ENCODE measurements around the gene ASB18.

ASB18 gene

DNA sequence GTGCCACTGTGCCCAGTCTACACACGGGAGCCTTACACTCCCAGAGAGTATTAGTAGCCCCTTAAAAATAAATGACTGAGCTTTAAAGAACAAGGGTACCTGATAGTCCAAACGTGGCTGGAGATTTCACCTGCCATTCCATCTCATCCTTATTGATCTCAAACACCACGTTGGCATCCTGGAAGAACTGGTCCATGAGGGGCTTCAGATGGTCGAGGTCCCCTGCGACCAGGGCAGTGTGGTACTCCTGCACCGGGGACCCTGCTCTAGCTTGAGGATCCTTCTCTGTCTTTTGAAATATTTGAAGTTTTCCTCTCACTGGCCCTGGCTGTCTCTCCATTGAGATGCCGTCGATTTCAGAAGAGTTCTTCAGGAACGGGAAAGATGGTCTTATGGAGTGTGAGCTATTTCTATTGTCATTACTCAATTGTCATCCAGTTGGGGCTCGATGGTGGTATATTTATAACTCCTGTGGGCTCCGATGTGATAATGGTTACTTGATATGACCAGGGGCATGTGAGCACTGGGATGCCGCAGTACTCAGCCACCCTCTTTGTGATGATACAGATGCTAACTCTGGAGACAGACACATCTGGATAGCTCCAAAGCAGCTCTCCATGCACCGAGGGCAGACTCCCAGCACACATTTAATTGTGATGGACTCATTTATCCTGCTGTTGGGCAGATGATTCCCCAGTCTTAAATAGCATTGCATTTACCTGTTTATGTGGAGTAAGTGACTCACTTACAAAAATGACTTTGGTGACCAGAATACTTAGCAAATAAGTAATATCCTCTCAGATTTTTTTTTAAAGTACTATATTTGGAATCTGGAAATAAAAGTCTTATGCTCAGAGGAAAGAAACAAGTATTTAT is 22.8 kb downstream of the ASB18 start:
- no peak for DNase-seq (ENCODE audit: low read depth, low spot score)

DNA sequence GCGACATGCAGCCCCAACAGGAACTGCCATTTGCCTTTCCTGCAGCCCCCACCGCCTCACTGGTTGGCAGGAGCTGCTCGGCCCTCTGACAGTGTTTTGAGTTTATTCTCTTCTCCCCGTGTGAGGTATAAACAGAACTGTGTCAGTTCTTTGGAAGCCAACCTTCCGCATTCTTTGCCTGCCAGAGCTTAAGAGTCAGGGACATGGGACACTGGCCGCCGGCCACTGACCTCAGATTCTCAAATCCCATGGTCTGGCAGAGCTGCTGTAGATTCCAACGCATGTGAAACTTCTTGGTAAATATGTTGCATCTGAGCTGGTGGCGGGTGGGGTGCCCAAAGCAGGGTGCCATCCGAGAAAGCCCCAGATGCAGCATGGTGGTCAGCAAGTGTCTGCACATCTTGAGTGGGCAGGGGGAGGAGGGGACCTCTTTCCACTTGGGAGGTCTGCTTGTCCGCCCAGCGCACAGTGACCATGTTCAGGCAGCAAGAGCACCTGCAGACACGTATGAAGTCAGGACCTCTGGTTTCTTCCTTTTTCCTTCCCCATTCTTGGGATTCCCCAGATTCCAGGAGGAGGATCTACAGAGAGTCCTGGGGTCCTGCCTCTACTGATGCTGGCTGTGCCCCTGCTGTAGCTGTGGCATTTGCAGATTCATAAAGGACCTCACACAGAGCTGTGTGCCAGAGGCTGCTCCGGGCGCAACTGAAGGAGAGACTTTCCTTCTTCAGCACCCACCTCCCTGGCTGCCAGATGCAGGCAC is 23.8 kb downstream of the ASB18 start:
- DNase-seq (ENCODE audit: low read depth, low spot score): no peak

DNA sequence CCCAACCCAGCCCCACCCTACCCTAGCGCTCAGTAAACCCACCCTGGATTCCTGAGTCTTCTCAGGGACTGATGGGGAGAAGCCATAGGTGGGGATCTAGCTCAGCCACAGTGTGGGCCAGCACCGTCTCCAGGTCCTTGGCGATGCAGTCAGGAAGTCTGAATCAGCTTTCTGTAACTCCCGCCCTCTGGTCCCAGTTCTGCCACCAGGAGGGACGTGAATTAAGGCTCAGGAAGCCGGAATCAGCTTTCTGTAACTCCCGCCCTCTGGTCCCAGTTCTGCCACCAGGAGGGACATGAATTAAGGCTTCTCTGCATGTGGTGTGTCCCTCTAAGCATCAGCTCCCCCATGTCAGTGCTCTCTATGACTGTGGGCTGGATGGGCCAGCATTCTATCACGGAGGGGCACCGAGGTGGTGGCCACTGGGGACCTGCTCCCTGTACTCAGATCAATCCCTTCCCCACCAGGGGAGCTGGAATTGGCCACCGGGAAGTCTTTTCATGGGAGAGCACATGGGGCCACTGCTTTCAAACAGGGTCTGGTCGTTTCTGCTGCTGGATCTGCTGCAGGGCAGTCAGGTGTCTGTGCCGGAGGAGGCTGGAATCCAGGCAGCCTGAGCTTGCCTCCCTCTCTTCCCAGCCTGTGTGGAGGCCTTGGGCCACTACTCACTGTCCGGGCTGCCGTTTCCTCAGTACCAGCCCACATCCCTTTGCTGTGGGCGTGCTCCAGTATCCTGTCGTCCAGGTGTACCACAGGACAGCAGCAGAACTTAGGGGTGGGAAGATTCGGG is 24.7 kb downstream of the ASB18 start:
- no peak for DNase-seq (ENCODE audit: low read depth, low spot score)

DNA sequence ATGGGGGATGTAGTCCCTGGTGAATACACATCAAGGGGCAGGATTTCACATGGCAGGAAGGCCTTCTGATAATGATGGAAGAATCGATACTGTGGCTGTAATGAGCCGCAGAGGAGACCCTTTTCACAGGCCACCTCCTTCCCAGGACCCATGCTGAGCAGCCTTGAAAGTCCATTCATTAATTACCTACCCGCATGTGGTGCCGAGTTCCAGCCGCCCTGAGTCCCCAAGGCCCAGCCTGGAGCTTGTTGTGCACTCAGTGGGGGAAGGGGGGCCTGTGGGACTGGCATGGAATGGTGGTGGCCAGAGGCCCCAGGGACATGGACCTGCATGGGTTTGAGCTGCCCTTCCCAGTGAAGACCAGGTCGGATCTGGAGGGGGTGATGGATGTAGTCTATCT is 25.5 kb downstream of the ASB18 start:
- DNase-seq (ENCODE audit: low read depth, low spot score): no peak

DNA sequence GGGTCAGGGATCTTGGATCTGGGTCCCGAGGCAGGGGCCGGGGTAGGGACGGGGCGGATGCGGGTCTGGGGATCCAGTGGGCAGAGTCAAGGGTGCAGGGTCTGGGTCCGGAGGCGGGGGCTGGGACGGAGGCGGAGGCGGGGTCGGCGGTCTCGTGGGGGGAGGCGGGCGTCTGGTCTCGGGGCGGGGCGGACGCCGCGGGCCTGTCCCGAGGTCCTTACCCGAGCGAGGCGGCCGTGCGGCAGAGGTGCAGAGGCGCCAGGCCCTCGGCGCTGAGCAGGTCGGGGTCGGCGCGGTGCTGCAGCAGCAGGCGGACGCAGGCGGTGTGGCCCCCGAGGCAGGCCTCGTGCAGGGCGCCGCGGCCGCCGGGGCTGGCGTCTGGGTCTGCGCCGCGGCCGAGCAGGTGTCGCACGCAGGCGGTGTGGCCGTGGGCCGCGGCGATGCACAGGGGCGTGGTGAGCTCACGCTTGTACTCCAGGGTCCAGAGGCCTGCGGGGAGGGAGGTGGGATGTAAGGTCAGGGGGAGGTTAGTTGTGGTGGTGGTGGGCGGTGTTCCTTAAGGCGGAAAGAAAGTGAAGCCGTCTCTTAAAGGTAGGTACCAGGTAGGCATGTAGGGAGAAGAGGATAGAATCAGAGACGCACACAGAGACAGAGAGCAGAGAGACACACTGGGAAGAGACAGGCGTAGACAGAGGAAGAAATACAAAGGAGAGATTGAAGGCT is 26.6 kb downstream of the ASB18 start:
- DNase-seq (ENCODE audit: low read depth, low spot score): no peak

DNA sequence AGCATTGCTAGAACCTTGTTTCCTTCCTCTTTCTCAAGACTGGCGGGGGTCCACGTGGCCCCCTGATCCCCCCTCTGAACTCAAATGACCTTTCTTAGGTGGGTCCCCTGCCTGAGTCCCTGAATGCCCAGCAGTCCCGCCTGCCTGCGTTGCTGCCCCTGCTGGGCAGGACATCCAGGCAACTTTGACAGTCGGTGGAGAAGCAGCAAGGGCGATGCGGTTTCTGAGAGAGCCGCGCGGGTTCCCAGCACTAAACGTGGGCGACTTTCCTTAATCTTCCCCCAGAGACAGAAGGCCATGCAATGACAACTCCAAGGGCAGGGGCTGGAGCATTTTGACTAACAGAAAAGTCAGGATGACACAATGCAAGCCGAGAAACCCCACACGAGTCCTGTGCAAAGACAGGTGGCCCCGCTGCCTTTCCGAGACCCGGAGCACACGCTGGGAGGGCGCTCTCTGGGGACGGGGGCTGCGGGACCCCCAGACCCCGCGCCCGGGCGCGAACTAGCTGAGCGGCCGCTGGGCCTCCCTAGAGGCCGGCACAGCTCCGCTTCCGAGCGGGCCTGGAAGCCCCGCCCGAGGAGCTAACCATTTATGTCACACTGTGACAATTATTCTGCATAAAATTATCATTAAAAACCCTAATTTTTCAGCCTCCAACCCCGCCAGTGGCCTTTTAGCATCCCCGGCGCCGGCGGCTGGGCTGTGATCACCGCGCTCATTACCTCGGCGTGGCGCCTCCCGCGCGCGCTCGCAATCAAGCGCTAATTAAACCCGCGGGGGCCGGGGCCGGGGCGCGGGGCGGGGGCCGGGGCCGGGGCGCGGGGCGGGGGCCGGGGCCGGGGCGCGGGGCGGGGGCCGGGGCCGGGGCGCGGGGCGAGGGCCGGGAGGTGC is 27.4 kb downstream of the ASB18 start:
- DNase-seq (ENCODE audit: low read depth, low spot score): no peak

DNA sequence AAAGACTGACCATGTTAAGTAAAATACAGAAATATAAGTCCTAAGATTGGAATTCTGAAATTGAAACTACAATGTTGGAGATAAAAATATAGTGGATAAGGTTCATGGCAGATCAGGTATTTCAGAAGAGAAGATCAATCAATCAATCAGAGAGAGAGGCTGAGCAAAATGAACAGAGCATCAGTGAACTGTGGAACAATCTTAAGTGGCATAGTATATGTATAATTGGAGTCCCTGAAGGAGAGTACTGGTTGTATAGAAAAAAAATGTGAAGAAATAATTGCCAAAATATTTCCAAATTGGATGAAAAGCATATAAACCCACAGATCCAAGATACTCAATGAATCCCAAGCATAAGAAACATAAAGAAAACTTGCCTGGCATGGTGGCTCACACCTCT is 35.0 kb downstream of the ASB18 start:
- no peak for DNase-seq (ENCODE audit: low read depth, low spot score)

DNA sequence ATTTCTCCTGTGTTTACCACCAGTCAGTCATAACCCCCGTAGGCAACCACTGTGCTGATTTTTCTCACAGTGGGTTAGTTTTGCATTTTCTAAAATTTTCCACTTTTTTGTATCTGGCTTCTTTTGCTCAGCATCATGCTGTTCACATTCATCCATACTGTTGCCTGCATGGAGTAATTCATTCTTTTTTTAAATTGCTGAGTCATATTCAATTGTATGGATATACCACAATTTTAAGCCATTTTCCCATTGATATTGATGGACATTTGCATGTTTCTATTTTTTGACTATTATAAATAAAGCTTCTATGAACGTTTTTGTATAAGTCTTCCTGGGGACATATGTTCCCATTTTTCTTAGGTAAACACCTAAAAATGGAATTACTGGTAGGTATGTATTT is 40.5 kb downstream of the ASB18 start:
- DNase-seq (ENCODE audit: low read depth, low spot score): no peak

DNA sequence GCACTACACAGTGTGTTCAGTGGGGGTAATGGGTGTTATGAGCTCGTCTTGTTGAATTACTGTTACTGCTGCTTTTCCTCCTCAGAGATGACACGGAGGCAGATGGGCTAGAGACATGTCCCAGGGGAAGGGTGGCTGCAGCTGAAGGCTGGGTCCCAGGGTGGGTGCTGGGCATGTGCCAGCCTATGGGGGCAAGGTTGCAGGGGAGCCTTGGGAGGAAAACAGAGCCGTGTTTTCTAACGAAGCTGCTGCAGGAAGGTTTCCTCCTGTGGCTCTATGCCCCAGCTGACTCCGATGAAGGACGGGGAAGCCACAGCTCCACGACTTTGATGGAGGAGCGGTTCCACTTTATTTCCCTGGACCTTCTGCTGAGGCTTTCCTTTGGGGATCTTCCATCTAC is 42.4 kb downstream of the ASB18 start:
- no peak for DNase-seq (ENCODE audit: low read depth, low spot score)

DNA sequence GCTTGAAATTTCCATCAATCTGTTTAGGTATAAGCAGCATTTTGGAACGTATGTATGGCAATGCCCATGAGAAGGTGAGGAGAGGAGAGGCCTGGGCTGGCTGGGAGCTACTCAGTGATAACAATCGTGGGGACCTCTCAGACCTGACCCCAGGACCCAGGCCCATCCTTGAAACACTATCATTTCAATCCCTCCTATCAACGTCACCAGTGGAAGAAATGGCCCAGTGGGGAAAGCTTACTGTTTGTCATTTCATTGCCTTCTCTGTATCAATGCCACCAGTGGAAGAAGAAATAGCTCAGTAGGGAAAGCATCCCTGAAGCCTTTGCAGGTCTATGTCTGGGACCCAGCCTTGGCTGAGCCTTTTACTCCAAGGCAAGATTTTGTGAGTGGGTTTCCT is 44.8 kb downstream of the ASB18 start:
- DNase-seq (ENCODE audit: low read depth, low spot score): no peak

DNA sequence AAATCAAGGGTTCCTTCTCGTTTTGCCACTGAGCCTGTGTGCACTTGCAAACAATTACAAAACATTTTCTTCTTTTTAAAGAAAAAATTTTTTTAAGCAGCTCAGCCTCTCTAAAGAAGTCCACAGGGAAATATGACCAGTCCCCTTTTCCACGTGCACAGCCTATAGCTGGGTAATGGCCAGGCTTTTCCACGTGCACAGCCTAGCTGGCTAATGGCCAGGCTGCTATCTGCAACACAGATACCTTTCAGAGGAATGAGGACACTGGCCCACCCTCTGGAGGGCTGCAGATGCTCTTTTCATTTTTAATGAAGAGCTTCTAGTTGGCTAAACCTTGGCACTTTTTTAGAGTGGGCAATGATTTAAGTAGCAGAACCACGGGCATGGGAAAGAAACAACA is 46.3 kb downstream of the ASB18 start:
- DNase-seq (ENCODE audit: low read depth, low spot score): no peak

DNA sequence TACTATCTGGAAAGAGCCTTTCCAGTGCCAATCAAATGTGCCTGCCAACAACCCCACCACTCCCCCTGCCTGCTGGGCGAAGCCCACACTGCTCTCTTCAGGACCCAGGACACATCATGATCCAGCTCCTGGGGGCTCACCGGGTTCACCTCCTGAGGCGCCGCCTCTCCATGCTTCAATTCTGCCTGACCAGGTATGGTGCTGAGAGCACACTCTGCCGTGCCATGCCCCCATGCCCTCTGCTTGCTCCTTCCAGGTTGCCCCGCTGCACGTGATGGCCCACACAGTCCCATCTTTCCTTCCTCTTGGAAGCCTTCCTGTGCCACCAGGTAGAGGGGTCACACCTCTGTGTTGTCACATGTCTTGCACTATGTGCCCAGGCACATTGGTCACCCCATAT is 47.5 kb downstream of the ASB18 start:
- DNase-seq (ENCODE audit: low read depth, low spot score): no peak

DNA sequence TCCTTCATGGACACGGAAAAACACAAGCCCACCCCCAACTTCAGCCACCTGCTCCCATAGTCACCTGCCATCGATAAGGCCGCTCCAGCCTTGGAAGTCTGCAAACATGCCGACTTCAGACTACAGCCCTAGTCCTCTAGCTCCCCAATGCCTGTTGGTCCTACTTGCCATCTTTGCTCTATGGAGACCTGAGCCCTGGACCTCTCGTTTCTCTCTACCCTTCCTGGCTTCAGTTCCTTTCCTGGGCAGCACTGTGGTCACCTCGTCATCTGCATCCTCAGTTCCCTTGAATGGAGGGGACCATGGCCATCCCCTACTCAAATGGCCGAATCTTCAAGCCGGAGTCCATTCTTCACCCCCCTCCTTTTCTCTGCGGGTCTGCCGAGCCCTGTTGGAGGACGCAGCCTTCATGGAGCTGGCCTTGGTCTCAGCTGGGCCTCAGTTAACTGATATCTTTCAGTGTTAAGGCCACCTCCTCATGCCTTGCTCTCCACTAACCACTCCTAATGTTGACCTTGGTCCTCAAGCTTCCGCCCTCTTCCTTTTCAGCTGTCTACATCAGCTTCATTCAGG is 48.4 kb downstream of the ASB18 start:
- DNase-seq (ENCODE audit: low read depth, low spot score): no peak

DNA sequence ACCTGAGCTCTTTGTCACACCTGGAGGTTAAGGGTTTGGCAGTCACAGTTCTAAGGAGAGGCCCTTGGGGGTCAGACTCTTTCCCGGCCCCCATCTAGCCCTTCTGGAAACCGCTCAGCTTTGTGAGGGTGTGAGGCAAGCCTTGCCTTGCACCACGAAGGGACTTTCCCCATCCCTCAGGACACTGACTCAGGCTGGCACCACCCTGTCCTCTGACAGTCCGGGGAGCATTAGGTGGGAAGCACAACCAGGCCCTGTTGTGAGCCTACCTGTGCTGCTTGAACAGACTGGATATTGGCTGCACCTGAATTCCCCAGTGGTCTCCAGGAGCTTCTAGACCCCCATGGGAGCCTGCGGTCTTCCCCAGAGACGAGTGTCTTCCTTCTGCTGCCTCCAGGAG is 49.0 kb downstream of the ASB18 start:
- DNase-seq (ENCODE audit: low read depth, low spot score): no peak

DNA sequence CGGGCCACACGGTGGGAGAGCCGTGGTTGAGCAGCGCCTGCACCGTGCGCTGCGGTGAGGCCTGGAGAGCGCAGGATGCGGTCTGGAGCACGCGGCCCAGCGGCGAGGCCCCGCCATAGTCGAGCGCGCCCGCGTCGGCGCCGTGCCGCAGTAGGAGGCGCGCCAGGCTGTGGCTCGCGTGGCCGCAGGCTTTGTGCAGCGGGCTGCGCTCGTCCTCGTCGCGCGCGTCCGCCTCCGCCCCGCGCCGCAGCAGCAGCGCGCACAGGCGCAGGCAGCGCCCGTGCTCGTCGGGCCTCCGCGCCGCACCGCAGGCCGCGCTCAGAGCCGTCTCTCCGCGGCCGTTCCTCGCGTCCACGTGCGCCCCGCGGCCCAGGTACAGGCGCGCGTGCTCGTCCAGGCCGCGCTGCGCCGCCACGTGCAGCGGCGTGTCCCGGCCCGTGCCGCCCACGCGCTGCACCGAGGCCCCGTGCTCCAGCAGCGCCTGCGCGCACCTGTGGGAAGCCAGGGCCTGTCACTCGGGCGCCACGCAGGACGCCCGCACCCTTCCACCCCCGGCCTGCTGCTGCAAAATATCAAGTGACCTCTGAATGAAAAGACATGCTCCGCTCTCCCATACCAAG is 49.7 kb downstream of the ASB18 start:
- DNase-seq (ENCODE audit: low read depth, low spot score): no peak

DNA sequence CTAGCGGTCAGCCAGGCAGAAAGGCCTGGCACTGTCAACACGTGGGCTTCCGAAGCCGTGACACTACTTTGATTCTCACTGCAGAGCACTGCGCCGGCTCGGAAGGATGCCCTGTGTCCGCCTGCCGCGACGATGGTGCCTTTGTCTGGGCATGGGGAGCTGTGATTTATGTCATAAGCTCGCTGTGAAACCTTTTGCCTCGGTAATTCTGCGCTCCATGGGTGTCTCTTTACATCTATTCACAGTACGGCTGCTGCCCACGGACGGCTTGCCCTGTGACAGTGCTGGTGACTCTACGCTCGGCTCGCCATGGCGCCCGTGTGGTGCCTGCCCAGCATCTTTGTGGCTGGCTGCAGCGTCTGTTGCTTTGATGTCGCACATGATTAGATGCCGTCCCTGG is 52.9 kb downstream of the ASB18 start:
- DNase-seq (ENCODE audit: low read depth, low spot score): no peak

DNA sequence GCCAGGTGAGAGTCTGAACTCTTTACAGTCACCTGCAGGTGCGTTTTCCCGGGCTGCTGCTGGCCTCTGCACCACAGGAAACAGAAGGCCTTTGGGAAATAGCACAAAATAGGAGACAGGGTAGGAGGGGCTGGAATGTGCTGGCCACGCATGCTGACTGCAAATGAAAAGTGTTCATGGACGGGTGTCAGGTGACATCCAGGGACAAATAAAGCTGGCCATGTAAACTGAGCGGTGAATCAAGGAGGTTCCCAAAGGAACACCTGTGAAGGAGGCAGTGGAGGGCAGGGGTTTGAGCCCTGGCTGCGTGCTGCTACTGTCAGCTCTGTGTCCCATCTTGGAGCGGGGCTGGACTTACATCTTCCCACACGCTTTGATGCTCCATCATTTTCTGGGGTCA is 53.7 kb downstream of the ASB18 start:
- no peak for DNase-seq (ENCODE audit: low read depth, low spot score)

DNA sequence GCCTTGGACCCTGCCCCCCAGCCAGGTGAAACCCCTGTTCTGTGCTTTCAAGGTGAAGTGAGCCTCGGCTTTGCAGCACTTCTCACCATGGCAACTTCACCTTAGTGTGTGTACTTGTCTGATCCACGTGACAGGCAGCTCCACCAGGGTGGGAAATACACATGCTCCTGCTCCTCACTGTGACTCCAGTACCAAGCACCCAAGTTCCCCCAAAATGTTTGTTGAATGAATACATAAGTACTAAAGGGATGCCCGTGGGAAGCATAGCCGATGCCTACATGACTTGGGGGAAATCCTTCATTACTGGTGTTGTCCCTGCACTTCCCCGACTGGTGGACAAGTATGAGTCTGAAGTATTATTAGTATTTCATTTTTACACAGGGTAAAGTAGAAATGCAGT is 54.2 kb downstream of the ASB18 start:
- no peak for DNase-seq (ENCODE audit: low read depth, low spot score)

DNA sequence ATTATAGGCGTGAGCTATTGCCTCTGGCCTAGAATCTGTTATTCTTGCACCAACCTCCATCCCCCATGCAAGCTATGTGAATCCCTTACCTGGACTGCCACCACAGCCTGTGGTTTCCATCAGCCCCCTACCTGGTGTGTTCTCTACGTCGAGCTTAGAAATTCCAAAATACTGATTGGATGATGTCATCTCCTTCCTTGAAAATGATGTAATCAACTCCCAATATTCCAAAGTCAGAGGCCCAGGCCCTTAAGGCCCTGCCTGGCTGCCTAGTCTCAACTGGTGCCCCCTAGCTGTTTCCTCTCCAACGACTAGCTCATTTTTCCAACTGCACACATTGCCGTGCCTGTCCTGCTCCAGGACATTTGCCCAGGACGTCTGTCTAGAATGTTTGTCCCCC is 54.7 kb downstream of the ASB18 start:
- DNase-seq (ENCODE audit: low read depth, low spot score): no peak

All from activated naive CD8-positive, alpha-beta T cell treated with anti-CD3 and anti-CD28 coated beads, Interleukin-2, amount 50 U/mL, for 16 hours (primary cell).